GM19351 (cell line): ENCODE results near the gene NFIA.
"Not testable (repeated sequence)": the region's sequence is repeated elsewhere in the genome, so short reads cannot be mapped to it uniquely, and the experiment has no call there.

Experiments
- ATAC-seq: cut with Tn5 transposase; IDR thresholded peaks from one replicate; pipeline ENCODE4 v1.9.1; 2021; ENCODE audit warnings: mild to moderate bottlenecking, moderate library complexity; ENCODE audit not compliant: unreplicated experiment

Gene NFIA

DNA sequence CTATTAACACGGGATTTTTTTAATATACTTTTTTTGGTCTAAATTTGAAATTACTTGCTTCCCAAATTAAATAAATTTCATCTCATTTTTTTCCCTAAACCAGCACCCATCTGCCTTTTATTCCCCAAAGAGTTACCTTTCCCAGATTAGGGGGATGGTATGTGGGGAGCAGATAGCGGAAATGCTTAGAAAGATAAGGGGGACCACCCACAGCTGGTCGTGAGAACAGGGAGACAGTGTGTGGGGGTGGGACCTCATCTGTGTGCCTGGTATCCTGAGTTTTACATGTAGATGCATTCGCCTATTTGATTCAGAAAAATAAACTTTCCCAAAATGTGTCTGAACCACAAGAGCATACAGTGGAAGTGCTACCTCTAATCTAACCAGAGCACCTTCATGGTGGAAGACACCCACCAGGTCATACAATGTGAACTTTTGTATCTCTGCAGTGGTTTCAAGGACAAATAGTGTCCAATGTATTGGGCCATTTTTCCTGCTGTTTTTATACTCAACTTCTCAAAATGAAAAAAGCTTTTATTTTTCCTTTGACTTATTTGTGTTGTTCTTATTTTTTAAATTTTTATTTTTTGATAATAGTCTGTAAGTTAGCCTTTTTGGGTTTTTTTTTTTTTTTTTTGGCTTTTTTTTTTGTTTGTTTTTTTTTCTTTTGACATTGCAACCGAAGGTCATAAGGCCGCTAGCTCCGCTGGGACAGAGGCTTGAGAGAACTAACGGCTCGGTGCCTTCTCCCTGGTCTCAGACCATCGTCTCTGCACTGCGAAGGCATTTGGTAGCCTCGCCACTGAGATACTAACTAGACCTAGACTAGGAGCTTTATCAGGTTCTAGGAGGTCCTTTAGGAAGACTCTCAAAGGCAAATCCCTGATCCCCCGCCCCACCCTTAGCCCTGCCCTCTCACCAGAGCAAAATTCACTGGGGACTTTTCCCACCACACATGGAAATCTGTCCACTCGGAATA lies 379.3 kb downstream of the NFIA start:
- ATAC-seq = no peak

DNA sequence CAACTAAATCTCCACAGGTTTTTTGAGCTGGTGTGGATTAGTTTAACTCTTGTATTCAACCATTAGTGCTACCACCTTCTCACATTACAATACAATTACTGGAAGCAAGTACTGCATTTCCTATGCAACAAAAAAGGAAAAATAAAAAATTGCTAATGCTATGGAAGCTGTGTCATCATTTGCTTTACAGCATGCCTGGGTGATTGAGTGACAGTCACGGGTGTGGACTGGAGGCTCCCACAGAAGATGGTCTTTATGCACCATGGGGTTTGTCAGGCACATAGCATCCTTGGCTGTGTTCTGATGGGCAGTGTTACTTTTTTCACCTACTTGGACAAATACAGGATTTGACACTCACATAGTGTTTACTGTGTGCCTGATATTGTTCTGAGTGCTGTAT lies 380.3 kb downstream of the NFIA start:
- no peak for ATAC-seq

DNA sequence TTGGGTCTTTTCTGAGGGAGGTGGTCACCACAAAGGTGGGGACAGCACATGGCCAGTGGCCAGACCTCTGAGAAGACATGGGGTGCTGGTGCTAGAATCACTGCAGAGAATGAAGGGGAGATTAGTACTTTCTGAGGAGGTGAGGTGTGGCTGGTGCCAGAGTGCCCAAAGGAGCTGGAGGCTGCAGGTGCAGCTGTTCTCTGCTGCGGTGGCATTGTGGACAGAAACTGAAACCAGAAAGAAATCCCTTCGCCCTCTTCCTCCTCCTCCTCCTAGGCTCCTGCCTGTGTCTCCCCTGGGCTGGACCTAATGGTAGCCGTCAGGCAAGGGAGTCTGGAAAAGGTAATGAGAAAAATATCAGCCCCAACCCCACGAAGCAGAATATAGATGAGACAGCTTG lies 380.9 kb downstream of the NFIA start:
- no peak for ATAC-seq

DNA sequence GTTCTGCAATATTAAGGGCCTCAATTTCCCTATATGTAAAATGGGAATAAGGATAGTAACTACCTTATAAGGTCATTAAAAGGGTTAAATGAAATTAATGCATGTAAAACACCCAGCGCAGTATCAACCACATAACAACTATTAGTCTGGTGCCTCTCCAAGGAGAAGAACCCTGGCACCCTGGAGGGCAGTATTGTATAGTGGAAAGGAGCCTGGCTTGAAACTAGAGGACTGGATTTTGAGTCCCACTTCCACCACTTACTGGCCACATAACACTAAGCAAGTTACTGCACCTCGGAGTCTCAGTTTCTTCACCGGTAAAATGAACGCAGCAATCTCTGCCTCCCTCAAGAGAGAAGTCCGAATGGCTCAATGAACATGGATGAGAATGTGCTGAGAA lies 385.5 kb downstream of the NFIA start:
- not testable (repeated sequence) for ATAC-seq

DNA sequence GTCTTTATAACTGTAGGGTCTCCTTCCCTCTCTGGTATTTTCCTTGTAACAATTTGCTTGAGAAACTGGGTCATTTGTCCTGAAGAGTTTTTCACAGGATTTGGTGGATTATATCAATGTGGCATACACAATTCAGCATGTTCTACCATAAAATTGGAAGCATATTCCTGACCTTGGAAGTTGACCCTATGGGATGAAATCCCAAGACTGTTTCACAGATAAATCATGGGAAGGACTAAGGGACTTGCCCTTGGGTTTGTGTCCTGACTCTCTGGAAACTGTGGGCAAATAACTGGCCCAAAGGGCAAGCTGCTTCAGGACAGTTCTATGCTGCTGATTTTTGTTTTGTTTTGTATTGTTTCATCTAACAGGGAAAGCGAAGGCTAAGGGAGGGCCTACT lies 387.0 kb downstream of the NFIA start:
- no peak for ATAC-seq

DNA sequence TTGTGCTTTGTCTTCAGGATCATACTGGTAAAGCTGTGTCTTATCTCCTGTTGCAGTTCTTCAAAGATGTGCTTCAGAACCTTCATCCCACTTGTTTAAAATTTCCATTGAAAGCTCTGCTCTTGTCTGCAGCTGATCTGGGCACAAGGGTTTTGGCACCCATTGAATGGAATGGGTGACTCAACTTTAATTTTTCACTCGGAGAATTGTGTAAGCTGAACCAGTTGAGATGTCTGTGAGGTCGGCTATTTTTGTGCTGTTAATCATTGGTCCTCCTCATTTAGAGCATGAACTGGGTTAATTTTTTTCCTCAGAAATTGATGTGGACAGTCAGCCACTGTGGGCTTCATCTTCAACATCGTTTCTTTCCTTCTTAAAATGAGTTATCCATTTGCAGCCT lies 390.5 kb downstream of the NFIA start:
- no peak for ATAC-seq

DNA sequence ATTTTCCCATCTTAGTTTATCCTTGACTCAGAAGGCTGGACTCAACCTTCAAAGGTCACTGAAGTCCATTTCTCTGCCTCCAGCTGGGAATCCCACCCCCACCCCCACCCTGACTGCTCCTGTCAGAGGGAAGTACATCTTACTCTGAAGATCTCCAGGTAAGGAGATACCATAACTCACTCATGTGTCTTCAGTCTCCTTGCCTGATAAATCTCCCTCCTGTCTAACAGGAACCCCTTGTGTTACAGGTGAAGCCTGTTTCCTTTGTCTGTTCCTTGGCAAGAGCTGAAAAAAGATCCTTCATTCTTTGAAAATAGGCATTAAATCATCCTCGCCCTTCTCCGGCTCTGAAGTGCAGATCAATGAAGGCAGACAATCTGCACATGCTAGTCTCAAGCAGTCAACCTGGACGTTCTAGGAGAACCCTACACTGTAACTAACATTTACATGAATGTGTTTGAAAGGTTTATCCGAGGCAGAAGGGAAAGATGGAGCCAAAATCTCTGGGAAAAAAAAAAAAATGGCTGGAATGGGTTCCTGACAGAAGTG lies 392.0 kb downstream of the NFIA start:
- no peak for ATAC-seq

DNA sequence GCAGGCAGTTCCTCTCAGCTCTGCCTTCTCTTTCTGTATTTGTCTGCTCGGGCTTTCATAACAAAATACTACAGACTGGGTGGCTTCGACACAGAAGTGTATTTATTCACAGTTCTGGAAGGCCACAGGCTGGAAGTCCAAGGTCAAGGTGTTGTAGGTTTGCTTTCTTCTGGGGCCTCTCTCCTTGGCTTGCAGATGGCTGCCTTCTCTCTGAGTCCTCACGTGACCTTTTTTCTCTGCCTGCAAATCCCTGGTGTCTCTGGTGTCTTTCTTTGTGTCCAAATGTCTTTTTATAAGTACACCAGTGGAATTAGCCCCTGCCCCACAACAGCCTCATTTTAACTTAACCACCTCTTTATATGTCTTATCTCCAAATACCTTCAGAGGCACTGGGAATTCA lies 392.6 kb downstream of the NFIA start:
- no peak for ATAC-seq

DNA sequence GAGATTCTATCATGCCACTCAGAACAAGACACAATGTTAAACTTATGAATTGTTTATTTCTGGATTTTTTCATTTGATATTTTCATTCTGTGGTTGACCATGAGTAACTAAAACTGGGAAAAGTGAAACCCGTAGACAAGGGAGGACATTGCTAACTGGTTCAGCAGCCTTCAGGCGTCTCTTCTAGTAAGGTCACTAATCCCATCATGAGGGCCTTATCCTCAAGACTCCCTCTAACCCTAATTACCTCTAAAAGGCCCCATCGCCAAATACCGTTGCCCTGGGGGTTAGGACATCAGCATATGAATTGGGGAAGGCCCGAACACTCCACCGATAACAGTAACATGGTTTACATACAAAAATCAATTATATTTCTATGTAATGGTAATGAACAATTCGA lies 394.9 kb downstream of the NFIA start:
- no peak for ATAC-seq

DNA sequence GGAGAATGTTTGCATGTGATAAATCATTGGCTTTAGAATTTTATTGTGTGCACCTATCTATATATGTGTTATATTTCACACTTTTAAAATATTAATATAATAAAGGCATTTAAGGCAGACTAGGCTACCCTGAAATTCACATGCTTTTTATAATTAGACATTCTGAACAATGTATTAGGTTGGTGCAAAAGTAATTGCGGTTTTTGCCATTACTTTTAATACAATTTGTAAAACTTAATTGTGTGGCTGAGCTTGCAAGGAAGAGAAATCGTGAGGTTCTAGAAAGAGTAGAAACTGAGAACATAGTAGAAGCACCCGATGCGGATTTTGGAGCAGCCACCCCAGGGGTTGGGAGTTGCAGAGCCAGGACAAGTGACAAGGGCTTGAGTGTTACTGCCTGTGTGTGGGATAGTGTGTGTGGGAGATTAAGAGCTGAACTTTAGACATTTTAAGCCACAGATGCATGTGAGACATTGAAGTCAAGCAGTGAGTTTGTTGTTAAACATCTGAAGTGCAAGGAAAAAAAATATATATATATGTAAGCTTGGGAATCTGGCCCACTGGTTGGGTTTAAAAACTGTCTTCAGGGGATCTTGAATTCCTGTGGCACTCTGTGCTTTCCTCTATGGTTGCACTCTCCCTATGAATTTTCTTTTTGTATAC lies 398.0 kb downstream of the NFIA start:
- ATAC-seq = no peak

DNA sequence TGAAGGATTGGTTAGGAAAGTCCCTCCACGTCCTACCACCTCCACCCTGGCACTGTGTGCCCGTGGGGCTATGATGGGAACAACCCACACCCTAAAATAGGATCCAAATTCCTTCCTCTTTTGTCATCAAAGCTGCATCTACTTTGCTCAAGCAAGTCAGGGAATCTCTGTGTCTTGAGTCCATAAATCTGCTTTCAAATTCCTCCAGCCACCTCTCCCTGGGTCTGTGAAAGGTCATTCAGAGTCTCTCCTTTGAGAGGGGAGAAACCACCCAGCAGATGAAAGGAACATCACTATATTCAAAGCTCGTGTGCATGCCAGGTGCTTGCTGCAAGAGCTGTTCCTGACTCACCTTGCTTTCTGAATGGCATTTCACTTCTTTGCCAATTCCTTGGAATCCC lies 399.0 kb downstream of the NFIA start:
- ATAC-seq = no peak

DNA sequence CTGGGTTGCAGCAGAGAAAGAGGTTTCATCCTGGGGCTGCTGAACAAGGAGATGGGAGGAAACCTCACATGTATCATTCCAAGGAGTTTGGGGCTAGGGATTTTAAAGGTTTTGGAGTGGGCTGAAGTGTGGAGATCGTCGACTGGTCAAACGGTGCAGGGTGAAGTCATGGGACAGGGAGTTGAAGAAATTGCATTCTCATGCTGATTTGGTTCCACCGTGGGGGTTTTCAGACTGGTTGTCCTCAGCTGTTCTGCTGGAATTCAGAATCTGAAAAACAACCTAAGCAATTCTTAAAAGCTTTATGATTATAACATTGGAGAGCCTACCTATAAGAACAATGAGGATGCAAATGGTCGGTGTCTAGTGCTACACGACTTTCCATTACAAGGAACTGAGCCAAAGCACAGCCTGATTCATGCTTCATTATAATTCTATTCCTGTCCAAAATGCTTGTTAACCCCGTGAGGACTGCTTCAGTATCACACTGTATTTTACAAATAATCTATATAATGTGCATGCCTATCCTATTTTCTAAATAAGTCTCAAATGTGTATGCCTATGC lies 399.9 kb downstream of the NFIA start:
- no peak for ATAC-seq

DNA sequence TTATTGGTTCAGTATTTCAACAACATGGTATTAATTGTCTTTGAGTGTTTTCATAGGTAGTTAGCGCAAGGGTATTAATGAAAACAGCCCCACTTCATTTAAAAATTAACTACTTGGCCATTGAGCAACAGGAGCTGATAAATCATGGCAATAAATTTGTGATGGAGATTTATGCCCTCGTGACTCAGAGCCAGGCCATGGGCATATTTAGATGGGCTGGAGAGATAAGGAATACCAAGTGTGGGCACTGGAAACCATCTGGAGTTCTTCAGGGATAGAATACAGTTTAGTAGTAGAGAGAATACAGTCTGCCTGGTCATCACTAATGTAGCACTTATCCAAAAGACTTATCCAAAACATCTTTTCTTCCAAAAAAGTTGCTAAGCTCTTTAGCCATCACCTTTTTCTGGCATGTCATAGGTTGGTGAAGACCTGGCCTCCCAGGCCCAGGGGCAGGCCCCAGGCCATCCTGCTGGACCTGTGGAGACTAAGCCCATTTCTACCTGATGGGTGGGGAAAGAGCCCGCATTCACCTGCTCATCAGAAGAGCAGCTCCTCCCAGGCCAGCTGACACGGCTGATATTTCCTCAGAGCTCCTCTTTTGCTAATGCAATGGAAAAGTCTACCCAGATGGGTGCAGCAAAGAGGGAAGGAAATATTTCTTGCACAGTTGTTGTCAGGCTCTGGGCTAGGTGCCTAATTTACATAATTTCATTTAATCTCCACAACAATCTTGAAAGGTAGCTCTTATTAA lies 404.6 kb downstream of the NFIA start:
- ATAC-seq = no peak

DNA sequence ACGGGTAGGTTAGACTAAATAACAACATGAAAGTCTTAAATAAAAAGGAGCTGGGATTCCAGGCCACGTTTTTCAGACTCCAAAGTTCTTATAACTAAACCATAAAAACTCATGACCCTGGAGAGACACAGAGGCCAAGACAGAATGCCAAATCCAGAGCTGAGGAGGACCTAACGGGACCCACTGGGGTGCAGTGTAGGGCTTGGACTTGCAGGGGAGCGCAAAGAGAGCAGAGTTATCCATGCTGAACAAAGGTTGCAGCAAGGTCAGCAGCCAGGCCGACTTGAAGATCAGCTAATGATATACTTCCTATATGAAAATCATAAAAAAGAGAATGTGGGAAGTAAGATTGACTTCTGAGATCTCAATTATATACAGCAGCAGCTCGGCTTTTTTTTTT lies 405.4 kb downstream of the NFIA start:
- no peak for ATAC-seq

DNA sequence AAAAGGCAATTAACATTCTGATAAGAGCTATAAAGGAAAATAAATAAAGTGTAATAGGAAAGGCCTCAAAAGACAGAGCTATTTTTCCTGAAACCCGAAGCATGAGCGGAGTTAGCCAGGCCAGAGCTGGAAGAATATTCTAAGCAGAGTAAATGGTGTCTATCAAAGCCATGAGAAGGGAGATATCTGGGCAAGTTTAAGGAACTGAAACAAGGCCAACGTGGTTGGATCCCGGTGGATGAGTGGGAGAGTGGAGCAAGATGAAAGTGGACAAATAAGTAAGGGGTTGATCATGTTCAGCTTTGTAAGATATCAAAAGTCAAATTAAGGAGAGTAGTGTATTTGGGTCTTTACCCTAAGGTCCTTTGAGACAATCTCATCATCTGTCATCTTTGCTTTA lies 408.6 kb downstream of the NFIA start:
- no peak for ATAC-seq

DNA sequence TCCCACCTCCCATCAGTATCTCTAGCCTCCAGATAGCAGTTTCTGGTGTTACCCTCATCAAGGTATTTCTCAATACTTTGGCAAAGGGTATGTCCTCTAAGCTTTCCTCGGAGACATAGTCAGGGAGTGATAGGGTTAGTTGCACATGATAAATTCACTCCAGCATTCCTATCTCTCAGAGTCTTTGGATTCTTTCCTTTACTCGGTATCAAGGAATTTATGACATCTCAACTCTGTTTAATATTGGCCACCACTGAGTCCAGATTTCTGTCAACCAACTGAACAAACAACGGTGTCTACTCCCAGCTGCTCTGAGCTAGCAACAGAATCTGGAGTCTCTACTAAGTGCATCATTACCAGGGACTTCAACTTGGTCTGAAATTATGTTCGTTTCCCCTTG lies 409.1 kb downstream of the NFIA start:
- no peak for ATAC-seq

DNA sequence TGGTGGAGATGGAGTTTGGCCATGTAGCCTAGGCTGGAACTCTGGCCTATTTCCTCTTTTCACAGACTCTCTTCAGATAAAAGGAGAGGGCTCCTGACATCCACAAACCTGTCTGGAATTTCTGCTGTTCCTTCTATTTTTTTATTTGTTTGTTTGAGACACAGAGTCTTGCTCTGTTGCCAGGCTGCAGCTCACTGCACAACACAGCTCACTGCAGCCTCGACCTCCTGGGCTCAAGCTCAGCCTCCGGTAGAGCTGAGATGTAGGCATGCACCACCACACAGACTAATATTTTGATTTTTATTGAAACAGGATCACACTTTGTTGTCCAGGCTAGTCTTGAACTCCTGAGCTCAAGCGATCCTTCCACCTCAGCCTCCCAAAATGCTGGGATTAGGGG lies 411.6 kb downstream of the NFIA start:
- no peak for ATAC-seq

DNA sequence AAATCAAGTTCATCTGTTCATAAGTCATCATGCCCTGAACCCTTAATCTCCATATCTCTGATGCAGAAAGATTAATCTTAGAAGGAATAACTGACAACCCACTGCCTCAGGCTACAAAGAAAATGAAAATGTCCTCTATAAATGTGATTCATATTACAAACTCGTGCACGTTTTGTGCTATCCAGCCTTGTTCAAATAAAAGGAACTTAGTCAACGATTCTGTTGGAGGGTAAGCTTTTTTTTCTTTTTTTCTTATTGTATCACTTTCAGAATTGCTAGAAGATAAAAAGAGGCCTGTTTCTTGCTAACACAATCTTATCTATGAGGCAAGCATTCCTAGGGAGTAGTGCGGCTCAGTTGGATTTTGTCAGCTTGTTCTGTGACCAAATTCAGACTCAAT lies 414.1 kb downstream of the NFIA start:
- no peak for ATAC-seq

DNA sequence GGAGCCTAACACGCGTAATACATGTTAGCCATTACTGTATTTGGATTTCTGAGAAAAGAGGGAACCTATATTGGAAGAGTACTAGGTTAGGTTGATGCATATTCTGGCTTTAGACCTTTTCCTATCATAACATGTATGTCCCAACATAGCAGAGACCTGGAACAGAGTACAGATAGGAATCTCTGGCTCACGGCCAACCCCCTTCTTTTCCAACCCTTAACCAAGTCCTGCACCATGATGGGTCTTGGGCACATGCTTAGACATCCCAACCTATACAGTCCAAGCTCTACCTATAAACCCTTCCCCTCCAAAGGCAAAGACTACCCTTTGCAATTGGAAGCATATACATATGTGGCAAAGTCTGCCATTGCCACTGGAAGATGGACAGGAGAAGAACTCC lies 414.7 kb downstream of the NFIA start:
- no peak for ATAC-seq

DNA sequence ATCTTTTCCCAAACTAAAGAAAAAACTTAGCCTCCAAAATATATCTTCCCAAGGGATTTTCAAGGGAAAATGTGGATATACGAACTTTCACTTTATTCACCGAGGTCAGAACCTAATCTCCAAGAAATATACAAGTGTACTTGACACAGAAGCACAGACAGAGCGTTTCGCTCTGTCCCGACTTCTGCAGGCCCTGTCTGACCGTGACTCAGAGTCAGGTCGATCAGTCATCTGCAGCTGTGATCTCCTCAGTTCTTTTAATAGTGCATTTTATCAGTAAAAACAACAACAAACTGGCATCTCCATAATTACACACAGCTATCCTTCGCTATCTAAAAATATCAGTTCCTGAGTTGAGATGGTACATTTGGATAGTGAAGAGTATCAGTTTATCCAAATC lies 416.0 kb downstream of the NFIA start:
- no peak for ATAC-seq
